Fibroblast of lung (primary cell): ENCODE results near the gene SLC22A17. TPM values are rescaled to one million over a fixed set of nuclear protein-coding genes. Genes with fewer than 3 reads are reported as not detected.

Experiments
- DNase-seq, 2 donors: peaks; one replicate each; pipeline versions ENCODE4 v3.0.0 to v3.0.0-alpha.2; 2010; ENCODE audit warnings: low read depth in 2 of 2
- H2AFZ ChIP-seq: 2 replicates; pipeline ENCODE4 v1.5.1; 2012; ENCODE audit warnings: low read length, control low read depth, inconsistent platforms
- H3K27ac ChIP-seq: 2 replicates; pipeline ENCODE4 v1.5.1; 2011; ENCODE audit warnings: low read length, control low read depth; ENCODE audit not compliant: insufficient read depth
- H3K27me3 ChIP-seq: 2 replicates; pipeline ENCODE4 v1.5.1; 2011; ENCODE audit warnings: mild to moderate bottlenecking, low read length; ENCODE audit not compliant: control insufficient read depth, insufficient read depth
- H3K36me3 ChIP-seq: 2 replicates; pipeline ENCODE4 v1.5.1; 2011; ENCODE audit warnings: low read length; ENCODE audit not compliant: control insufficient read depth, insufficient read depth
- H3K4me1 ChIP-seq: 2 replicates; pipeline ENCODE4 v1.5.1; 2011; ENCODE audit warnings: low read length; ENCODE audit not compliant: control insufficient read depth, insufficient read depth; ENCODE audit errors: extremely low read depth
- H3K4me2 ChIP-seq: 2 replicates; pipeline ENCODE4 v1.5.1; 2011; ENCODE audit warnings: low read length, control low read depth; ENCODE audit not compliant: insufficient read depth; ENCODE audit errors: extremely low read depth
- H3K4me3 ChIP-seq, 4 experiments: fragments of 200-600 bp in 1 of 4; sonication (generic) in 1 of 4; replicated peaks in 1 of 4; 2 replicates each; pipeline ENCODE4 v1.5.1; 2011 to 2016; ENCODE audit warnings: low read length in 4 of 4, low read depth in 3 of 4, mild to moderate bottlenecking in 3 of 4, control low read depth in 2 of 4, inconsistent platforms in 1 of 4, mixed read lengths in 1 of 4; ENCODE audit not compliant: insufficient read depth in 1 of 4; ENCODE audit errors: control extremely low read depth in 1 of 4
- H3K79me2 ChIP-seq: 2 replicates; pipeline ENCODE4 v1.5.1; 2012; ENCODE audit warnings: mild to moderate bottlenecking, low read length, inconsistent platforms; ENCODE audit not compliant: control insufficient read depth, insufficient read depth
- H3K9ac ChIP-seq: 2 replicates; pipeline ENCODE4 v1.5.1; 2011; ENCODE audit warnings: mild to moderate bottlenecking, low read length, control low read depth; ENCODE audit not compliant: insufficient read depth
- H3K9me3 ChIP-seq: 2 replicates; pipeline ENCODE4 v1.5.1; 2012; ENCODE audit warnings: low read depth, low read length; ENCODE audit not compliant: control insufficient read depth, insufficient read depth
- H4K20me1 ChIP-seq: 2 replicates; pipeline ENCODE4 v1.5.1; 2011; ENCODE audit warnings: low read length; ENCODE audit not compliant: control insufficient read depth, insufficient read depth; ENCODE audit errors: extremely low read depth
- EZH2 ChIP-seq: IDR thresholded peaks from 2 replicates; pipeline ENCODE4 v1.5.1; 2012; ENCODE audit warnings: low read length, control low read depth, mild to moderate bottlenecking; ENCODE audit errors: missing control alignments
- polyA plus RNA-seq, 2 donors: library from polyadenylated mRNA; depleted of rRNA in 1 of 2; stranded (reverse) in 1 of 2; unstranded in 1 of 2; fragments of >200 nt; gene quantifications; 2 replicates each; pipeline ENCODE4 v1.2.1, GENCODE V29; 2011 to 2012; ENCODE audit warnings: missing spikeins in 1 of 2
- total RNA-seq: library from RNA; depleted of rRNA; stranded (reverse); fragments of >200 nt; gene quantifications from 2 replicates; pipeline ENCODE4 v1.2.1, GENCODE V29; 2014
- TF ChIP-seq, protein P1 (sequence below), 2 donors: IDR thresholded peaks in 1 of 2; conservative IDR thresholded peaks in 1 of 2; 1 replicate in 1 of 2; 2 replicates in 1 of 2; pipeline ENCODE4 v1.5.1; 2011 to 2012; ENCODE audit warnings: low read length in 2 of 2, control low read depth in 1 of 2, inconsistent platforms in 1 of 2, low read depth in 1 of 2, mild to moderate bottlenecking in 1 of 2

Gene SLC22A17
- total and polyA plus RNA-seq, 2 donors (not counting 1 experiment from before 2014, with no cell fraction given) = 7.9 to 23.1 TPM

DNA sequence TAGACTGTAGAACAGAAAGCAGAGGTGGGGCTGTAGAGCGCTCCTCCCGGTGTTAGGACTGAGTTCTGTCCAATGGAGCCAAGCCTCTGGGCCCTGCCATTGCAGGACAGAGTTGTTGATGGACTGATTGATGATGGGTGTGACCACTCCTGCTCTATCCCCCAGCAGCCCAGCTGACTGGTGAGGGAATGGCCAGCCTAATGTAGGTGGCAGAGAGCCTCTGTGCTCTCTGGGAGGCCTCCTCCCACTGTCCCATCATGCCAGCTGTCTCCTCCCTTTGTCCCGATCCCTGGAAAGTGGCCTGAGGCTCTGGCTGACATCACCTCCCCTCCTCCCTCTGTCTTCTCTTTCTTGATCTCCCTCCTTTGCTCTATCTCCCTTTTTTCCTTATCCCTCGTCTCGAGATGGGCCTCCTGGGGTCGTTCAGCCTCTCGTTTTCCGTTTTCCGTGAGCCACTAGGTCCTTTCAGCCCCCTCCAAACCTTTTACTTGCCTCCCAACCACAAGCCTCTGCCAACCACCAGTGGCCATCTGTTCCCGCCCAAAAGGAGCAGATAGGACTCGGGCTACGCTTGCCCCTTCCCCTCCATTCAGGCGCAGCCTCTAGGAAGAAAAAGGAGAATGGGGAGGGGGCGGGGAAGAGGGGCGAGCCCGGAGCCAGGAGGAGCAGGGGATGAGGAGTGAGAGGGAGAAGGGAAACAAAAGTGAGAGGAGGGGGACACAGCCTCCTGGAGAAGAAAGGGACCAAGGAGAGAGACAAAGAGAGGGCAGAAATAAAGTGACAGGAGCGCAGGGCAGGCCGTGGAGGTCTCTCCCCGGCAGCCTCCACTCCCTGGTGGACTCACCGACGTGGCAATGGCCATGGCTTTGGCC lies 11.7 kb upstream of the SLC22A17 start:
- TF ChIP-seq, protein P1, sequence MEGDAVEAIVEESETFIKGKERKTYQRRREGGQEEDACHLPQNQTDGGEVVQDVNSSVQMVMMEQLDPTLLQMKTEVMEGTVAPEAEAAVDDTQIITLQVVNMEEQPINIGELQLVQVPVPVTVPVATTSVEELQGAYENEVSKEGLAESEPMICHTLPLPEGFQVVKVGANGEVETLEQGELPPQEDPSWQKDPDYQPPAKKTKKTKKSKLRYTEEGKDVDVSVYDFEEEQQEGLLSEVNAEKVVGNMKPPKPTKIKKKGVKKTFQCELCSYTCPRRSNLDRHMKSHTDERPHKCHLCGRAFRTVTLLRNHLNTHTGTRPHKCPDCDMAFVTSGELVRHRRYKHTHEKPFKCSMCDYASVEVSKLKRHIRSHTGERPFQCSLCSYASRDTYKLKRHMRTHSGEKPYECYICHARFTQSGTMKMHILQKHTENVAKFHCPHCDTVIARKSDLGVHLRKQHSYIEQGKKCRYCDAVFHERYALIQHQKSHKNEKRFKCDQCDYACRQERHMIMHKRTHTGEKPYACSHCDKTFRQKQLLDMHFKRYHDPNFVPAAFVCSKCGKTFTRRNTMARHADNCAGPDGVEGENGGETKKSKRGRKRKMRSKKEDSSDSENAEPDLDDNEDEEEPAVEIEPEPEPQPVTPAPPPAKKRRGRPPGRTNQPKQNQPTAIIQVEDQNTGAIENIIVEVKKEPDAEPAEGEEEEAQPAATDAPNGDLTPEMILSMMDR (conservative IDR thresholded peaks at IDR 0.05 in 1 of 2, IDR thresholded peaks at IDR 0.05 in 1 of 2; ENCODE audit: low read depth in 1 of 2, low read length in 2 of 2) = no peak
- no peak for TF ChIP-seq EZH2
- peak; percentile 11 to 13 for DNase-seq
- Histone ChIP-seq H3K79me2 (no peaks in the 10 kb centered on the region), H3K4me3 (peak overlapping the region; percentile 17 to 69 (median 46)), H3K4me1 (no peaks in the 10 kb centered on the region), H3K36me3 (no peaks in the 10 kb centered on the region), H3K27ac (peak overlapping the region; percentile 62), H3K27me3 (peaks cover 20% of the 10 kb centered on the region), H3K9ac (peak overlapping the region; percentile 48), H2AFZ (peak overlapping the region; percentile 10), H3K9me3 (no peaks in the 10 kb centered on the region), H3K4me2 (peak overlapping the region; percentile 58), H4K20me1 (no peaks in the 10 kb centered on the region)

GRCh38 chr14:23362200-23362599 lies 9.5 kb upstream of the SLC22A17 start:
- Histone ChIP-seq H3K9ac (no peak overlapping the region), H3K9me3 (no peaks in the 10 kb centered on the region), H3K4me1 (no peaks in the 10 kb centered on the region), H3K4me2 (no peak overlapping the region), H3K36me3 (no peaks in the 10 kb centered on the region), H3K27me3 (peaks cover 13% of the 10 kb centered on the region), H2AFZ (no peak overlapping the region), H3K4me3 (no peak overlapping the region), H3K79me2 (no peaks in the 10 kb centered on the region), H4K20me1 (no peaks in the 10 kb centered on the region), H3K27ac (no peak overlapping the region)
- TF ChIP-seq EZH2 = no peak
- TF ChIP-seq, protein P1 (conservative IDR thresholded peaks at IDR 0.05 in 1 of 2, IDR thresholded peaks at IDR 0.05 in 1 of 2; ENCODE audit: low read depth in 1 of 2, low read length in 2 of 2) = peak; percentile 8 to 32
- peak; percentile 11 to 34 for DNase-seq

- no peaks in the 10 kb centered on the region for H3K79me2 ChIP-seq
- H3K4me2 ChIP-seq = no peak overlapping the region
- TF ChIP-seq, protein P1 (conservative IDR thresholded peaks at IDR 0.05 in 1 of 2, IDR thresholded peaks at IDR 0.05 in 1 of 2; ENCODE audit: low read depth in 1 of 2, low read length in 2 of 2) = no peak
- no peak for TF ChIP-seq EZH2
- no peaks in the 10 kb centered on the region for H3K9me3 ChIP-seq
- no peak overlapping the region for H3K27ac ChIP-seq
- no peak overlapping the region for H2AFZ ChIP-seq
- H3K27me3 ChIP-seq = peaks cover 8% of the 10 kb centered on the region
- no peak for DNase-seq
- no peaks in the 10 kb centered on the region for H3K4me1 ChIP-seq
- H4K20me1 ChIP-seq = no peaks in the 10 kb centered on the region
- H3K9ac ChIP-seq = no peak overlapping the region
- no peak overlapping the region for H3K4me3 ChIP-seq
- H3K36me3 ChIP-seq = no peaks in the 10 kb centered on the region
Observed at GRCh38 chr14:23361763-23362162, 9.1 kb upstream of the SLC22A17 start.
